ENCODE results near the gene RUFY3. TPM values are rescaled to one million over a fixed set of nuclear protein-coding genes. Genes with fewer than 3 reads are reported as not detected.

Gene RUFY3
- total and polyA plus RNA-seq, 9 of the 15 experiments (the other 6 are each of a cell fraction or from before 2014, with no cell fraction given), result 4.2 to 31.1 (median 21.5) TPM

DNA sequence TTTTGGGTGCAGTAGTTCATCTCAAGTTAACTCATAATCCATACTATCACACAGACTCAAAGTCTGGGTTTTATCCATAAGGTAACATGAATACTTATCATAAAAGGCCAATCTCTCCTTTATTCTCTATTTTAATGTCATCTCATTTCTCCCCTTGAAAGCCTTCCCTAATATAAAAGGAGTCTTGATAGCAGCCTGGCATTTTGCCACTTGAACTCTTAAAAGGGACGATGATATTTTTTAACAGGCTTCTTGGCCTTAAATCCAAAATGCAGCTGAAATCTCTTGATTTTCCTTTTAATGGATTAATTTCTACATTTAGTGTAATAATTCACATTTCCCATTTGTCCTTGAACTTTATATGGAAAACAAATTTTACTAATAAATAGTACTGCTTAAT is 47.0 kb upstream of the RUFY3 start:
- ChIA-PET POLR2A (no interaction called here), CTCF (ENCODE audit: low intra/inter-chr PET ratio) (no interaction called here)
- in situ Hi-C loops (cut with MboI) (no loop called here), intact Hi-C loops (cut with micrococcal nuclease) (no loop called here)
- FAIRE-seq, result no peak
- no peak for DNase-seq (ENCODE audit: extremely low read depth in 1 of 4, low spot score in 3 of 4)
- H3K4me3 ChIP-seq, result no peak overlapping the region
- 21% methylated on average over 1 of the region's 1 CpG for WGBS (ENCODE audit: insufficient coverage, low coverage, missing lambda C conversion rate)
- H3K9ac ChIP-seq (ENCODE audit: insufficient read depth in 1 of 2, low read depth in 2 of 2, low read length in 2 of 2), result no peak overlapping the region
- H3K9me1 ChIP-seq (ENCODE audit: control insufficient read depth, insufficient read depth, low read length), result no peaks in the 10 kb centered on the region
- no peak for ATAC-seq
- no peaks in the 10 kb centered on the region for H3K9me3 ChIP-seq (replicated peaks; ENCODE audit: control insufficient read depth, insufficient read depth, low read depth, low read length)
- no peak overlapping the region for H3K4me2 ChIP-seq (ENCODE audit: insufficient read depth, low read length)
- no TSS peak for BruUV-seq (replicated peaks)
- no peak overlapping the region for H2AFZ ChIP-seq (ENCODE audit: low read depth, low read length)
- no peaks in the 10 kb centered on the region for H3K79me2 ChIP-seq (ENCODE audit: control insufficient read depth, insufficient read depth, low read length)
- H4K20me1 ChIP-seq (replicated peaks; ENCODE audit: control insufficient read depth, insufficient read depth, low read length), result no peaks in the 10 kb centered on the region
- TF ChIP-seq STAT5B (CRISPR knock-in tag; IDR thresholded peaks at IDR 0.05) (no peak), RBM39 (optimal IDR thresholded peaks at IDR 0.05; ENCODE audit: low read depth, low read length) (no peak), SMARCE1 (IDR thresholded peaks at IDR 0.05) (no peak), ZNF140 (CRISPR knock-in tag; IDR thresholded peaks at IDR 0.05) (no peak), PRPF4 (IDR thresholded peaks at IDR 0.05; ENCODE audit: insufficient read depth, low read depth, low read length, poor library complexity, severe bottlenecking) (no peak)
- H3K36me3 ChIP-seq (ENCODE audit: control insufficient read depth, insufficient read depth, low read length), result no peaks in the 10 kb centered on the region
- H3K4me1 ChIP-seq (replicated peaks in 1 of 2; ENCODE audit: control insufficient read depth in 2 of 2, insufficient read depth in 2 of 2, low read length in 2 of 2), result no peaks in the 10 kb centered on the region
- H3K27ac ChIP-seq (ENCODE audit: extremely low read depth, low read depth, low read length), result no peak overlapping the region
- no peaks in the 10 kb centered on the region for H3K27me3 ChIP-seq (ENCODE audit: control insufficient read depth in 2 of 2, insufficient read depth in 2 of 2, low read length in 2 of 2)

DNA sequence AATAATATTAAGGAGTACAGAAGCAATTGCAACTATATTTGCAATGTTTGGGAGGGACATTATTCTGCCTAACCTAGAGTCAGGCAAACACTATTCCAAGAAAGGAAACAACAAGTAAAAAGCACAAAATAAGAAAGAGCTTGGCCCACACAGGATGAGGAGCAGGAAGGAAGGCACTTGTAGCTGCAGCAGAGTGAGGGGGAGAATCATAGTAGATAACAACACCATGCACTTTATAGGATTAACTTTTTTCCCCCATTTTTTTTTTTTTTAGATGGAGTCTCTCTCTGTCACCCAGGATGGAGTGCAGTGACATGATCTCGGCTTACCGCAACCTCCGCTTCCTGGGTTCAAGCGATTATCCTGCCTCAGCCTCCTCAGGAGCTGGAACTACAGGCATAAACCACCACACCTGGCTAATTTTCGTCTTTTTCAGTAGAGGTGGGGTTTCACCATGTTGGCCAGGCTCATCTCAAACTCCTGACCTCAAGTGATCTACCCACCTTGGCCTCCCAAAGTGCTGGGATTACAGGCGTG is 45.1 kb upstream of the RUFY3 start:
- H4K20me1 ChIP-seq (replicated peaks; ENCODE audit: control insufficient read depth, insufficient read depth, low read length), result no peaks in the 10 kb centered on the region
- no peaks in the 10 kb centered on the region for H3K4me1 ChIP-seq (replicated peaks in 1 of 2; ENCODE audit: control insufficient read depth in 2 of 2, insufficient read depth in 2 of 2, low read length in 2 of 2)
- ATAC-seq, result no peak; the same call in 2 of the 3 replicates
- no peaks in the 10 kb centered on the region for H3K9me3 ChIP-seq (replicated peaks; ENCODE audit: control insufficient read depth, insufficient read depth, low read depth, low read length)
- H3K36me3 ChIP-seq (ENCODE audit: control insufficient read depth, insufficient read depth, low read length), result no peaks in the 10 kb centered on the region
- DNase-seq (ENCODE audit: extremely low read depth in 1 of 4, low spot score in 3 of 4), result no peak
- ChIA-PET CTCF (ENCODE audit: low intra/inter-chr PET ratio) (no interaction called here), POLR2A (no interaction called here)
- H3K9ac ChIP-seq (ENCODE audit: insufficient read depth in 1 of 2, low read depth in 2 of 2, low read length in 2 of 2), result no peak overlapping the region
- 46% methylated on average over 3 of the region's 6 CpGs for WGBS (ENCODE audit: insufficient coverage, low coverage, missing lambda C conversion rate)
- no peak for FAIRE-seq
- intact Hi-C loops (cut with micrococcal nuclease), result no loop called here
- H3K79me2 ChIP-seq (ENCODE audit: control insufficient read depth, insufficient read depth, low read length), result no peaks in the 10 kb centered on the region
- in situ Hi-C loops (cut with MboI), result no loop called here
- no peaks in the 10 kb centered on the region for H3K9me1 ChIP-seq (ENCODE audit: control insufficient read depth, insufficient read depth, low read length)
- no peak overlapping the region for H3K4me2 ChIP-seq (ENCODE audit: insufficient read depth, low read length)
- peak overlapping the region; percentile 5; the same call in 1 of the 2 replicates for H2AFZ ChIP-seq (ENCODE audit: low read depth, low read length)
- BruUV-seq (replicated peaks), result no TSS peak
- H3K27me3 ChIP-seq (ENCODE audit: control insufficient read depth in 2 of 2, insufficient read depth in 2 of 2, low read length in 2 of 2), result no peaks in the 10 kb centered on the region
- no peak overlapping the region for H3K4me3 ChIP-seq
- no peak overlapping the region for H3K27ac ChIP-seq (ENCODE audit: extremely low read depth, low read depth, low read length)
- no peak for TF ChIP-seq ATF1 (CRISPR knock-in tag; IDR thresholded peaks at IDR 0.05)
- no peak for TF ChIP-seq ATF1 (tag; IDR thresholded peaks at IDR 0.05)
- TF ChIP-seq, protein P1, sequence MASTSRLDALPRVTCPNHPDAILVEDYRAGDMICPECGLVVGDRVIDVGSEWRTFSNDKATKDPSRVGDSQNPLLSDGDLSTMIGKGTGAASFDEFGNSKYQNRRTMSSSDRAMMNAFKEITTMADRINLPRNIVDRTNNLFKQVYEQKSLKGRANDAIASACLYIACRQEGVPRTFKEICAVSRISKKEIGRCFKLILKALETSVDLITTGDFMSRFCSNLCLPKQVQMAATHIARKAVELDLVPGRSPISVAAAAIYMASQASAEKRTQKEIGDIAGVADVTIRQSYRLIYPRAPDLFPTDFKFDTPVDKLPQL (IDR thresholded peaks at IDR 0.05; ENCODE audit: extremely low read depth, insufficient read length), result no peak
- no peak for TF ChIP-seq MIER1 (IDR thresholded peaks at IDR 0.05; ENCODE audit: low read depth)
- no peak for TF ChIP-seq NR1H2 (CRISPR knock-in tag; IDR thresholded peaks at IDR 0.05)
- TF ChIP-seq NFATC3 (IDR thresholded peaks at IDR 0.05), result no peak
- TF ChIP-seq, protein P2, sequence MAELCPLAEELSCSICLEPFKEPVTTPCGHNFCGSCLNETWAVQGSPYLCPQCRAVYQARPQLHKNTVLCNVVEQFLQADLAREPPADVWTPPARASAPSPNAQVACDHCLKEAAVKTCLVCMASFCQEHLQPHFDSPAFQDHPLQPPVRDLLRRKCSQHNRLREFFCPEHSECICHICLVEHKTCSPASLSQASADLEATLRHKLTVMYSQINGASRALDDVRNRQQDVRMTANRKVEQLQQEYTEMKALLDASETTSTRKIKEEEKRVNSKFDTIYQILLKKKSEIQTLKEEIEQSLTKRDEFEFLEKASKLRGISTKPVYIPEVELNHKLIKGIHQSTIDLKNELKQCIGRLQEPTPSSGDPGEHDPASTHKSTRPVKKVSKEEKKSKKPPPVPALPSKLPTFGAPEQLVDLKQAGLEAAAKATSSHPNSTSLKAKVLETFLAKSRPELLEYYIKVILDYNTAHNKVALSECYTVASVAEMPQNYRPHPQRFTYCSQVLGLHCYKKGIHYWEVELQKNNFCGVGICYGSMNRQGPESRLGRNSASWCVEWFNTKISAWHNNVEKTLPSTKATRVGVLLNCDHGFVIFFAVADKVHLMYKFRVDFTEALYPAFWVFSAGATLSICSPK (IDR thresholded peaks at IDR 0.05; ENCODE audit: borderline replicate concordance), result no peak
- TF ChIP-seq MBD2 (IDR thresholded peaks at IDR 0.05; ENCODE audit: borderline replicate concordance, low read depth), result no peak
- TF ChIP-seq SMARCE1 (IDR thresholded peaks at IDR 0.05), result no peak
- TF ChIP-seq, protein P3, sequence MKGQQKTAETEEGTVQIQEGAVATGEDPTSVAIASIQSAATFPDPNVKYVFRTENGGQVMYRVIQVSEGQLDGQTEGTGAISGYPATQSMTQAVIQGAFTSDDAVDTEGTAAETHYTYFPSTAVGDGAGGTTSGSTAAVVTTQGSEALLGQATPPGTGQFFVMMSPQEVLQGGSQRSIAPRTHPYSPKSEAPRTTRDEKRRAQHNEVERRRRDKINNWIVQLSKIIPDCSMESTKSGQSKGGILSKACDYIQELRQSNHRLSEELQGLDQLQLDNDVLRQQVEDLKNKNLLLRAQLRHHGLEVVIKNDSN (CRISPR knock-in tag; IDR thresholded peaks at IDR 0.05), result no peak
- TF ChIP-seq MECOM (CRISPR knock-in tag; IDR thresholded peaks at IDR 0.05), result no peak
- no peak for TF ChIP-seq ZNF184 (CRISPR knock-in tag; IDR thresholded peaks at IDR 0.05)

Data from K562 (cell line).